ENCODE data around the gene GNPNAT1.

GRCh38 chr14:52808101-52808500 is 16.7 kb upstream of the GNPNAT1 start:
- TF ChIP-seq CTCF (conservative IDR thresholded peaks at IDR 0.05; ENCODE audit: low read depth, low read length) (no peak), EZH2 (IDR thresholded peaks at IDR 0.05; ENCODE audit: borderline replicate concordance, low read depth, low read length, poor library complexity, severe bottlenecking) (no peak)

Measured in A673 (cell line).